Adipose tissue (tissue), 3 donors: ENCODE results near the gene PAX7. TPM values are rescaled to one million over a fixed set of nuclear protein-coding genes. Genes with fewer than 3 reads are reported as not detected.
"Not testable (repeated sequence)": the region's sequence is repeated elsewhere in the genome, so short reads cannot be mapped to it uniquely, and the experiment has no call there.

Experiments
- H3K27ac ChIP-seq: one replicate; pipeline ENCODE4 v1.5.1; 2013; ENCODE audit warnings: low read depth, low read length
- WGBS, 3 donors: extraction: QIAGEN DNeasy Blood & Tissue Kit; methylation state at CpG; one replicate each; pipeline ENCODE4 v1.1.7; 2013; 5-methylcytosine and 5-hydroxymethylcytosine counted together
- polyA plus RNA-seq, 3 donors: library from polyadenylated mRNA; stranded (reverse); fragments of 200-250 nt; gene quantifications; one replicate each; pipeline ENCODE4 v1.2.3, GENCODE V29; 2013
- donor health status: healthy with polysubstance abuse.
- donor health status: Bipolar disorder and iron deficiency.
- donor health status: healthy.

PAX7 gene
- polyA plus RNA-seq: not detected

GRCh38 chr1:18630511-18631495, at the start of gene PAX7:
Gene PAX7 (plus strand): TSS chr1:18630846. CDS start chr1:18631604, 758 bp downstream.
- H3K27ac ChIP-seq: no peak within 1 kb of the TSS
- WGBS, 3 donors: 1 to 3% (median 3%) methylated on average over 65 to 70 of the region's 70 CpGs

GRCh38 chr1:18581420-18581880, 49.2 kb upstream of the PAX7 start:
- 17 to 19% (median 18%) methylated on average over 17 of the region's 17 CpGs for WGBS, 3 donors
- H3K27ac ChIP-seq: no peak overlapping the region

- WGBS, 3 donors: 51 to 57% (median 52%) methylated on average over 5 of the region's 5 CpGs
- no peak overlapping the region for H3K27ac ChIP-seq
These were observed 47.8 kb upstream of the PAX7 start for GRCh38 chr1:18582890-18583289.

GRCh38 chr1:18583326-18583941, 47.2 kb upstream of the PAX7 start:
- no peak overlapping the region for H3K27ac ChIP-seq

GRCh38 chr1:18586016-18586415, 44.6 kb upstream of the PAX7 start:
- 79 to 90% (median 84%) methylated on average over 4 of the region's 4 CpGs for WGBS, 3 donors
- not testable (repeated sequence) for H3K27ac ChIP-seq

More at GRCh38 chr1:18583326-18583941, 47.2 kb upstream of the PAX7 start:
- WGBS, 3 donors: 46 to 56% (median 53%) methylated on average over 7 of the region's 7 CpGs

GRCh38 chr1:18588093-18588492, 42.6 kb upstream of the PAX7 start:
- WGBS, 3 donors: 34 to 53% (median 47%) methylated on average over 9 of the region's 9 CpGs
- no peak overlapping the region for H3K27ac ChIP-seq

- no peak overlapping the region for H3K27ac ChIP-seq
- 52 to 94% (median 78%) methylated on average over 1 of the region's 1 CpG for WGBS, 3 donors
These were observed 38.3 kb upstream of the PAX7 start for GRCh38 chr1:18592368-18592767.

- 19% methylated on average over 20 of the region's 20 CpGs for WGBS, 3 donors
- H3K27ac ChIP-seq: no peak overlapping the region
These were observed 33.2 kb upstream of the PAX7 start for GRCh38 chr1:18597160-18598042.

- H3K27ac ChIP-seq: no peak overlapping the region
- WGBS, 3 donors: 14 to 15% (median 15%) methylated on average over 12 of the region's 12 CpGs
These were observed 31.6 kb upstream of the PAX7 start for GRCh38 chr1:18599086-18599485.

GRCh38 chr1:18599704-18600103, 30.9 kb upstream of the PAX7 start:
- WGBS, 3 donors: 48 to 78% (median 72%) methylated on average over 9 of the region's 9 CpGs
- H3K27ac ChIP-seq: no peak overlapping the region

GRCh38 chr1:18602533-18603211, 28.0 kb upstream of the PAX7 start:
- H3K27ac ChIP-seq: no peak overlapping the region
- WGBS, 3 donors: 51 to 68% (median 65%) methylated on average over 5 of the region's 5 CpGs

GRCh38 chr1:18603212-18603852, 27.3 kb upstream of the PAX7 start:
- 52 to 63% (median 60%) methylated on average over 13 of the region's 13 CpGs for WGBS, 3 donors
- no peak overlapping the region for H3K27ac ChIP-seq

- WGBS, 3 donors: 60 to 65% (median 61%) methylated on average over 19 of the region's 19 CpGs
- no peak overlapping the region for H3K27ac ChIP-seq
These were observed 24.0 kb upstream of the PAX7 start for GRCh38 chr1:18606443-18607288.

- WGBS, 3 donors: 44 to 73% (median 62%) methylated on average over 7 of the region's 7 CpGs
- H3K27ac ChIP-seq: no peak overlapping the region
These were observed 23.3 kb upstream of the PAX7 start for GRCh38 chr1:18607289-18607760.

GRCh38 chr1:18608534-18608933, 22.1 kb upstream of the PAX7 start:
- 93 to 100% (median 96%) methylated on average over 1 of the region's 1 CpG for WGBS, 3 donors
- H3K27ac ChIP-seq: no peak overlapping the region

GRCh38 chr1:18611311-18611710, 19.3 kb upstream of the PAX7 start:
- WGBS, 3 donors: 49 to 65% (median 63%) methylated on average over 8 of the region's 8 CpGs

More at GRCh38 chr1:18611311-18611710, 19.3 kb upstream of the PAX7 start:
- no peak overlapping the region for H3K27ac ChIP-seq
